A549 treated with GW870086 at 1 μM for 4 hours (cell line): ENCODE results near the gene FKBP7. TPM values are rescaled to one million over a fixed set of nuclear protein-coding genes. Genes with fewer than 3 reads are reported as not detected.

Source experiments
- total RNA-seq: library from RNA; stranded (reverse); fragments of 200-300 nt; extraction: Qiagen RNA extraction; gene quantifications from 5 replicates; pipeline ENCODE4 v1.2.3, GENCODE V29; 2022; ENCODE audit warnings: low read depth

FKBP7 gene, protein sequence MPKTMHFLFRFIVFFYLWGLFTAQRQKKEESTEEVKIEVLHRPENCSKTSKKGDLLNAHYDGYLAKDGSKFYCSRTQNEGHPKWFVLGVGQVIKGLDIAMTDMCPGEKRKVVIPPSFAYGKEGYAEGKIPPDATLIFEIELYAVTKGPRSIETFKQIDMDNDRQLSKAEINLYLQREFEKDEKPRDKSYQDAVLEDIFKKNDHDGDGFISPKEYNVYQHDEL
- total RNA-seq, result 7.9 to 11.9 TPM (median 9.7 TPM) in 5 replicates

DNA sequence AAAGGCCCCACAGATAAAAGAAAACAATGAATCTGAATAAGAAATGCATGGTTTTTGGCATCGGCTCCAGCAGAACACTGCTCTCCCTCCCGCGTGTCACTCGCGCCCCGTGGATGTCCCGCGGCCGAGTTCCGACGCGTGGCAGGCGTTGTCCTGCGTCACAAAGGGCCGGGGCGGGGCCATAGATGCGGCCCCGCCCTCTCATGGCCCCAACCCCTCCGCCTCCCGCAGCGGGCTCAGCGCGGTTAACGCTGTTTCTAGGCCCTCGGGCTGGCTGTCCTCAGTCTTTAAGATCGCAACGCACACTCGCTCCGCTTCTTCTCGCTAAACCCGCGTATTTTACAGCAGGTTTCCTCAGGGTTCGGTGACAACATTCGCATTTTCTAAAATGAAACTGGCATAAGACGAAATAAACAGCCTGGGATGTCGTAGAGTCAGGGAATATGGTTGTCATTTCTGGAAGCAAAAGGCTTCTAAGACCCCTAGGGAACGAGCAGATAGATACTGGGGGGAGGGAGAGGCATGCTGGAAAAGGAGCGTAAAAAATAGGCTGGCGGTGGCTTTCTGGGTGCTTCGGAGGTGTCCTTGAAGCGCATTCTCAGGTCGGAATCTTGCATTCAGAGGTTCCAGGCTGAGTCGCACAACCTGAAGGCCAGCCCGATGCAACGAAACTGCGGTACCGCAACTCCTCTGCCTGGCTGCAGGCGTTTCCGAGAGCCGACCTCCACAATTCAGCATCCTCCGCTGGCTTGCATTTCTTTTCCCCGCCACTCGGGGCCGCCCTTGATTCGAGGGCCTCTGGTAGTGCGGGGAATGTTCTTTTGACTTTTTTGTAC is at the start of gene FKBP7:
FKBP7 (minus strand) TSS at position 162 of the 836 bp plus-strand sequence; CDS start at position 61, 101 bp downstream.

DNA sequence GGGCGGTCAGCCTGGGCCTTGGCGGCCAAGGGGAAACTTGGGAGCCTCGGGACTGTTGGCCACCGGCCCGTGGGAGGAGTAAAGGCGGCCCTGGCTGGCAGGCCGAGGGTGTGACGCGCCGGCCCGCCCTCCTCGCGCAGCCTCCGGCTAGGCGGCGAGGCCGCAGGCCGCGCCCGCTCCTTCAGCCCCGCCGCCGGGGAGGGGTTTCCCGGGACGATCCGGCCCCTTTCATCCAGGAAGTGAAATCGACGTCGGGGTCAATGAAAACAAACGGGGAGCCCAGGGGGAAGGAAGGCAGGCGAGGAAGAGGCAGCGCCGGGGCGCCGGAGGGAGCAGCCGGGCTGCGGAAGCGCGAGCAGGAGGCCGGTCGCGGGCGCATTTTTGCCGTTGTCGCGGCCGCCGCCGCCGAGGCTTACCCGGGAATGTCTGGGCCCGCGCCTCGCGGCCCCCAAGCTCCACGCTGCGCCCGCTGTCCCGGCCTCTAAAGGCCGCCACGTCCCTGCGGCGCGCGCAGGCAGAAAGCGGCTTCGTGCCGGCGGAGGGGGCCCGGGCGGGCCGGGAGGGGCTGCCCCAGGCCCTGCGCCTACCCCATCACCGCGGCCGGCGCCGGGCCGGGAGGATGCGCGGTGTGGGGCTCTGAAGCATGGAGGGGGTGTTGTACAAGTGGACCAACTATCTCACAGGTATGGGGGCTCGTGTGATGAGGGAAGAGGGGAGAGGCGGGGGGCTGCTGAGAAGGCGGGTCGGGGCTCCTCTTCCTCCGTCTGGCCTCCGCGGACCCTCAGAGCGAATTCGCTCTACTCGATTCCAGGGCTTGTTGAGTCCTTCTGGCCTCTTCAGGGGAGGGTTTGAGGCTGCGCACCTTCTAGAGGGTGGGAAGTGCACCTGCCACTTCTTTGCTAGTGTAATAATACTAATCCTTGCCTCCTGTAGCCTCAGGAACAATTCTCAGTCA is 2.1 kb upstream of the FKBP7 start, which contains the start of gene PLEKHA3:
PLEKHA3 (plus strand) TSS at position 231 of the 955 bp plus-strand sequence; CDS start at position 644, 413 bp downstream.

DNA sequence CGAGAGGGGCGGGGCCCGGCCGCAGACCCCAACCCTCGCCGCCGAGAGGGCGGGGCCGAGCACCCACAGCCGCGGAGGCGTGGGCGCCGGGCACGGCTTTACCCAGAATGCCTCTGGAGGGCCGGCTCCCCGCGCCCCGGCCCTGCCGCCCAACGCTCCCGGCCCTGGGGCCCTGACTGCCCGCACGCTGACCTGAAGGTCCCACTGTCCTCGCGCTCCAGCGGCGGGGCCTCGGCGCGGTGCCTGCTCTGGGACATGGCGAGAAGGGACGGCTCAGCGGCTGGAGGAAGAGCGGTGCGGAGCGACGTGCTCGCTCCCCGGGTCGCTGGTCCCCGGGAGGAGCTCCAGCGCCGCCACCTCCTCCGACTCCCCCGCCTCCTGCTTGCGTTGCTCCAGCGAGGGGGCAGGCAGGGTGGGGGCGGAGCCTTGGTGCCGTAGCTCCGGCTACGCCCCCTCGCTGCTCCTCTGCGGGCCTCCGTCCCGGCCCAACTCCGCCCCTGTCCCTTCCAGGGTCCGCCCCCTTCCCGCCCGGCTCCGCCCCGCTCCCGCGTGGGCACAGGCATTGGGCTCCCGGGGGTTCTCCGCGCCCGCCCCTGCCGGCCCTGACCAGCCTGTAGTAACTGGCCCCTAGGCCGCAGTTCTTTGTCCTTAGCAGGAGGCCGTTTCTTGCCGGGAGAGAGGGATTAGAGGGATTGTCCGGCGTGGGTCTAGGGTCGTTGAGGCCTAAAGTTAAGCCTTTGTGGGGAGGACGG is 27.4 kb downstream of the FKBP7 start, which contains the start of the genes PJVK and PRKRA:
PJVK (plus strand) TSS at position 605 of the 752 bp plus-strand sequence. CDS start 2,032 bp downstream, outside the sequence.
PRKRA (minus strand) TSS at position 402 of the 752 bp plus-strand sequence; CDS start at position 257, 145 bp downstream.

Other genes with a start within 250 kb of the FKBP7 start
- gene PRKRA, start 27.4 kb downstream of the FKBP7 start, total RNA-seq, result 27.1 to 31.7 TPM (median 30.6 TPM) in 5 replicates
- gene PJVK, start 27.2 kb downstream of the FKBP7 start, total RNA-seq, result 1.3 to 2.1 TPM (median 1.4 TPM) in 5 replicates
- 7.9 to 18.9 TPM (median 15.9 TPM) in 5 replicates for gene PLEKHA3, start 1.9 kb upstream of the FKBP7 start, total RNA-seq